Loucy (cell line): Measurements from ENCODE around the gene GALNT18.

Experiments used
- EZH2phosphoT487 ChIP-seq: fragments of 200-600 bp; IDR thresholded peaks from 2 replicates; pipeline ENCODE4 v1.6.1; 2018; ENCODE audit warnings: antibody characterized with exemption, mild to moderate bottlenecking, moderate library complexity, borderline replicate concordance
- TF ChIP-seq, protein P1 (sequence below): fragments of 200-600 bp; sonication (generic); conservative IDR thresholded peaks from 2 replicates; pipeline ENCODE4 v1.5.1; 2014; ENCODE audit warnings: mild to moderate bottlenecking, antibody characterized with exemption, low read length

DNA sequence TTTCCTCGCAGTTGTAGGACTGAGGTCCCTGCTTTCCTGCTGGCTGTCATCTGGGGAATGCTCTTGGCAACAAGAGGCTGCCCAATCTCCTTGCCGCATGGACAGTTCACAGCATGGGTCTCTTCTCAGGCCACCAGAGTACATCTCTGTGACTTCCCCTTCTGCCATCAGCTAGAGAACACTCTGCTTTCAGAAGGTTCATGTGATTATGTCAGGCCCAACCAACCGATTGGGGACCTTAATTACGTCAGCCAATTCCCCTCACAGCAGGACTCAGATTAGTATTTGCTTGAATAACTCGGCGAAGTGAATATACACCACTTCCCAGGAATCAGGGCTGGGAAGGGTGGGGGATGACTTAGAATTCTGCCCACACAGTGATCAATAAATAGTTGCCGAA, 206.8 kb downstream of the GALNT18 start:
- TF ChIP-seq, protein P1, sequence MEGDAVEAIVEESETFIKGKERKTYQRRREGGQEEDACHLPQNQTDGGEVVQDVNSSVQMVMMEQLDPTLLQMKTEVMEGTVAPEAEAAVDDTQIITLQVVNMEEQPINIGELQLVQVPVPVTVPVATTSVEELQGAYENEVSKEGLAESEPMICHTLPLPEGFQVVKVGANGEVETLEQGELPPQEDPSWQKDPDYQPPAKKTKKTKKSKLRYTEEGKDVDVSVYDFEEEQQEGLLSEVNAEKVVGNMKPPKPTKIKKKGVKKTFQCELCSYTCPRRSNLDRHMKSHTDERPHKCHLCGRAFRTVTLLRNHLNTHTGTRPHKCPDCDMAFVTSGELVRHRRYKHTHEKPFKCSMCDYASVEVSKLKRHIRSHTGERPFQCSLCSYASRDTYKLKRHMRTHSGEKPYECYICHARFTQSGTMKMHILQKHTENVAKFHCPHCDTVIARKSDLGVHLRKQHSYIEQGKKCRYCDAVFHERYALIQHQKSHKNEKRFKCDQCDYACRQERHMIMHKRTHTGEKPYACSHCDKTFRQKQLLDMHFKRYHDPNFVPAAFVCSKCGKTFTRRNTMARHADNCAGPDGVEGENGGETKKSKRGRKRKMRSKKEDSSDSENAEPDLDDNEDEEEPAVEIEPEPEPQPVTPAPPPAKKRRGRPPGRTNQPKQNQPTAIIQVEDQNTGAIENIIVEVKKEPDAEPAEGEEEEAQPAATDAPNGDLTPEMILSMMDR: no peak
- TF ChIP-seq EZH2phosphoT487: no peak
